GM12878 (cell line): ENCODE results near the gene MRGPRG.

ENCODE experiments used
- HDGF ChIP-seq: fragments of 450-650 bp; IDR thresholded peaks from 2 replicates; pipeline ENCODE4 v1.6.1; 2016; ENCODE audit warnings: antibody characterized with exemption
- NR2C2 ChIP-seq: IDR thresholded peaks from 2 replicates; pipeline ENCODE4 v1.6.1; 2011; ENCODE audit warnings: borderline replicate concordance, low read depth; ENCODE audit not compliant: control insufficient read depth, insufficient read length
- SREBF2 ChIP-seq: IDR thresholded peaks from 2 replicates; pipeline ENCODE4 v1.6.1; 2012; ENCODE audit warnings: mild to moderate bottlenecking, low read length
- TF ChIP-seq, protein P1 (sequence below): IDR thresholded peaks from 2 replicates; pipeline ENCODE4 v1.6.1; 2012; ENCODE audit warnings: mild to moderate bottlenecking, low read depth, low read length
- TF ChIP-seq, protein P2 (sequence below): IDR thresholded peaks from 2 replicates; pipeline ENCODE4 v1.6.1; 2011; ENCODE audit warnings: mild to moderate bottlenecking, low read depth, low read length, moderate library complexity; ENCODE audit not compliant: insufficient replicate concordance

DNA sequence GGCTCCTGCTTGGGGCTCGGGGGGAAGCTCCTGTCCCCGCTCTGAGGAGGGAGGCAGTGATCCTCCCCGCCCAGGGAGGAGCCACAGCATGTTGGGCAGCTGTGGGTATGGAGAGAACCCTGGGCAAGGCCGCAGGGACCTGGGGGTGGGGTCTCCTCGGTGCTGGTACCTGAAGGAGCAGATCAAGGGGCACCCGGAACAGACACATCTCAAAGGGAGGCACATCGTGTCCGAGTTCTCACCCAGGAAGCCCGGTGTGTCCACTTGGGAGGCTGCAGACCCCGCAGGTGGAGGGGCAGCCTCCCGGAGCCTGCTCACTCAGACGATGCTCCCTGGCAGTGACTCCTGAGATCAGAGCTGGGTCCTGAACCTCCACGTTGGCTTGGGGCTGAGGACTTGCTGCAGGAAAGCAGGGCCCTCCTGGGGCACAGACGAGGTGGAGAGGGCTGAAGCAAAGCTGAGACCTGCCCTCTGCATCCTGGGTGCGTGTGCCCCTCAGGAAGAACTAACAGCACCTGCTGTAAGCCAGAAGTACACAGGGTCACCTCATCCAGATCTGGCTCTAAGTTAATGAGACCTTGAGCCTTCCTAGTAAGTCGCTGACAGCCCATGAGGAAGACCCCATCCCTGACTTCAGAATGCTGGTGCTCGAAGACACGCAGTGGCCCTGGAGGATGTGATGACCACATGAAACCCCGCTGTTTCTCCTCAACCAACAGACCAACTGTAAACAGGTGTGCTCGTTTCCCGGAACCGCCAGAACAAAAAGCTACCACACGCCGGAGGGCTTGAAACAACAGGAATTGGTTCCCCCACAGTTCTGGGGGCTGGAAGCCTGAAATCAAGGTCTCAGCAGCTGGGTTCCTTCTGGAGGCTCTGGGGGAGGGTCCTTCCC is 47.6 kb downstream of the MRGPRG start:
- no peak for TF ChIP-seq SREBF2
- TF ChIP-seq, protein P1, sequence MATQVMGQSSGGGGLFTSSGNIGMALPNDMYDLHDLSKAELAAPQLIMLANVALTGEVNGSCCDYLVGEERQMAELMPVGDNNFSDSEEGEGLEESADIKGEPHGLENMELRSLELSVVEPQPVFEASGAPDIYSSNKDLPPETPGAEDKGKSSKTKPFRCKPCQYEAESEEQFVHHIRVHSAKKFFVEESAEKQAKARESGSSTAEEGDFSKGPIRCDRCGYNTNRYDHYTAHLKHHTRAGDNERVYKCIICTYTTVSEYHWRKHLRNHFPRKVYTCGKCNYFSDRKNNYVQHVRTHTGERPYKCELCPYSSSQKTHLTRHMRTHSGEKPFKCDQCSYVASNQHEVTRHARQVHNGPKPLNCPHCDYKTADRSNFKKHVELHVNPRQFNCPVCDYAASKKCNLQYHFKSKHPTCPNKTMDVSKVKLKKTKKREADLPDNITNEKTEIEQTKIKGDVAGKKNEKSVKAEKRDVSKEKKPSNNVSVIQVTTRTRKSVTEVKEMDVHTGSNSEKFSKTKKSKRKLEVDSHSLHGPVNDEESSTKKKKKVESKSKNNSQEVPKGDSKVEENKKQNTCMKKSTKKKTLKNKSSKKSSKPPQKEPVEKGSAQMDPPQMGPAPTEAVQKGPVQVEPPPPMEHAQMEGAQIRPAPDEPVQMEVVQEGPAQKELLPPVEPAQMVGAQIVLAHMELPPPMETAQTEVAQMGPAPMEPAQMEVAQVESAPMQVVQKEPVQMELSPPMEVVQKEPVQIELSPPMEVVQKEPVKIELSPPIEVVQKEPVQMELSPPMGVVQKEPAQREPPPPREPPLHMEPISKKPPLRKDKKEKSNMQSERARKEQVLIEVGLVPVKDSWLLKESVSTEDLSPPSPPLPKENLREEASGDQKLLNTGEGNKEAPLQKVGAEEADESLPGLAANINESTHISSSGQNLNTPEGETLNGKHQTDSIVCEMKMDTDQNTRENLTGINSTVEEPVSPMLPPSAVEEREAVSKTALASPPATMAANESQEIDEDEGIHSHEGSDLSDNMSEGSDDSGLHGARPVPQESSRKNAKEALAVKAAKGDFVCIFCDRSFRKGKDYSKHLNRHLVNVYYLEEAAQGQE: no peak
- TF ChIP-seq NR2C2: no peak
- TF ChIP-seq, protein P2, sequence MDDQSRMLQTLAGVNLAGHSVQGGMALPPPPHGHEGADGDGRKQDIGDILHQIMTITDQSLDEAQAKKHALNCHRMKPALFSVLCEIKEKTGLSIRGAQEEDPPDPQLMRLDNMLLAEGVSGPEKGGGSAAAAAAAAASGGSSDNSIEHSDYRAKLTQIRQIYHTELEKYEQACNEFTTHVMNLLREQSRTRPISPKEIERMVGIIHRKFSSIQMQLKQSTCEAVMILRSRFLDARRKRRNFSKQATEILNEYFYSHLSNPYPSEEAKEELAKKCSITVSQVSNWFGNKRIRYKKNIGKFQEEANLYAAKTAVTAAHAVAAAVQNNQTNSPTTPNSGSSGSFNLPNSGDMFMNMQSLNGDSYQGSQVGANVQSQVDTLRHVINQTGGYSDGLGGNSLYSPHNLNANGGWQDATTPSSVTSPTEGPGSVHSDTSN: no peak
- no peak for TF ChIP-seq HDGF
